Stimulated activated CD4-positive, alpha-beta T cell treated with anti-CD3 and anti-CD28 coated beads, Interleukin-15, amount 100 ng/mL, for 24 hours (primary cell): ENCODE results near the gene ARRDC1.

ENCODE experiments used
- DNase-seq: peaks from one replicate; pipeline ENCODE4 v3.0.0-alpha.2; 2020

The ARRDC1 gene

GRCh38 chr9:137642118-137642601 is 36.7 kb downstream of the ARRDC1 start:
- DNase-seq, result no peak

DNA sequence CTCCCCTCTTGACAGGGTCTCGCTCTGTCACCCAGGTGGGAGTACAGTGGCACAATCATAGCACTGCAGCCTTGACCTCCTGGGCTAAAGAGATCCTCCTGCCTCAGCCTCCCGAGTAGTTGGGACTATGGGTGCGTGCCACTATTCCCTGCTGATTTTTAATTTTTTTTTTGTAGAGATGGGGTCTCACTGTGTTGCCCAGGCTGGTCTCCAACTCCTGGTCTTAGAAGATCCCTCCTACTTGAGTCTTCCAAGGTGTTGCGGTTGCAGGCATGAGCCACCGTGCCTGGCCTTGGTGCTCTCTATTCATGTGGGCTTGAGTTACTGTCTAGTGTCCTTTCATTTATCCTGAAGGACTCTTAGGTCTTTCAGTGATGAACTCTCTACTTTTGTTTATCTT is 37.4 kb downstream of the ARRDC1 start:
- no peak for DNase-seq

- DNase-seq, result no peak
These were observed 38.4 kb downstream of the ARRDC1 start for GRCh38 chr9:137643921-137644320.

GRCh38 chr9:137645211-137645610 is 39.7 kb downstream of the ARRDC1 start:
- DNase-seq, result no peak

GRCh38 chr9:137646341-137646740 is 40.9 kb downstream of the ARRDC1 start:
- no peak for DNase-seq

GRCh38 chr9:137647096-137647714 is 41.7 kb downstream of the ARRDC1 start:
- no peak for DNase-seq

- no peak for DNase-seq
These were observed 42.9 kb downstream of the ARRDC1 start for GRCh38 chr9:137648396-137648795.

- DNase-seq, result no peak
These were observed 44.1 kb downstream of the ARRDC1 start for GRCh38 chr9:137649553-137649952.

DNA sequence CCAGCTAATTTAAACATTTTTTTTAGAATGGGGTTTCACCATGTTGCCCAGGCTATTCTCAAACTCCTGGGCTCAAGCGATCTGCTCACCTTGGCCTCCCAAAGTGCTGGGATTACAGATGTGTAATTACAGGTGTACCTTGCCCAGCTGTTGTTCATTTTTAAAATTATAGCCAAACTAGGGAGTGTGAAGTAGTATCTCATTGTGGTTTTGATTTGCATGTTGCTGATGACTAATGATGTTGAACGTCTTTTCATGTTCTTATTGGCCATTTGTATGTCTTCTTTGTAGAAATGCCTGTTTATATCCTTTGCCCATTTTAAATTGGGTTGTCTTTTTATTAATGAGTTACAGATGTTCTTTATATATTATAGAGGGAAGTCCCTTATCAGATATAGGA is 44.8 kb downstream of the ARRDC1 start:
- DNase-seq, result no peak

DNA sequence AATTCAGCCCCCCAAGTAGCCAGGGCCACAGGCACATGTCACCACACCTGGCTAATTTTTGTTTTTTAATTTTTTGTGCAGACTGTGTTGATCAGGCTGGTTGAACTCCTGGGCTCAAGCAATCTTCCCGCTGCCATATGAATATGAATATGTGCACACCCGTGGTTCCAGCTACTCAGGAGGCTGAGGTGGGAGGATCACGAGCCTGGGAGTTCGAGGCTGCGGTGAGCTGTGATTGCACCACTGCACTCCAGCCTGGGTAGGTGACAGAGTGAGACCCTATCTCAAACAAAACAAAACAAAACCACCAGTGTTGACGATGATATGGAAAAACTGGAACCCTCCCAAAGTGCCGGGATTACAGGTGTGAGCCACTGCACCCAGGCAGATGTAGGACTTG is 45.3 kb downstream of the ARRDC1 start:
- DNase-seq, result no peak

DNA sequence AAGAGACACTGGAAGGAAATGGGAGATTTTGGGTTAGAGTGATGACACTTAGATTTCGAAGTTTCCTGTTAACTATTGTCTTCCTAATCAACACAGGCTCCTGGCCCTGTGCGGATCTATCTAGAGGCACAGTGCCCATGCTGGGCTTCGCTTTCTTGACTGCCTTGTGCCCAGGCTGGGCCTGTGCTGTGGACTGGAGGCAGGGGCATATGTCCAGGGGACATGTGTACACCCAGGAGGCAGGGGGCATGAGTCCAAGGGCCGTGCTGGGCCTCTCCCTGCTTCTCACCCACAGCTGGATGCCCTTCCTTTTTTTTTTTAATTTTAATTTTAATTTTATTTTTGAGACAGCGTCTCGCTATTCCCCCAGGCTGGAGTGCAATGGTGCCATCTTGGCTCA is 50.9 kb downstream of the ARRDC1 start:
- no peak for DNase-seq

DNA sequence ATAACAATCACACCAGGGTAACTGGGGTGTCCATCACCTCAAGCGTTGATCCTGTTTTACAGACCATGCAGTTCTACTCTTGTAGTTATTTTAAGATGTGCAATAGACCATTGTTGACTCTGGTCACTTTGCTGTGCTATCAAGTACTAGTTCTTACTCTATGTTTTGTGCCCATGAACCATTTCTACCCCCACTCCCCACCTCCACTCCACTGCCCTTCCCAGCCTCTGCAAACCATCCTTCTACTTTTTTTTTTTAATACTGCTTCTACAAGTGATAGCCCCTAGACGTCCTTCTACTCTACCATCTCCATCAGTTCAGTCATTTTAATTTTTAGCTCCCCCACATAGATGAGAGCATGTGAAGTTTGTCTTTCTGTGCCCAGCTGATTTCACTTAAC is 52.1 kb downstream of the ARRDC1 start:
- DNase-seq, result no peak

GRCh38 chr9:137658781-137659180 is 53.3 kb downstream of the ARRDC1 start:
- no peak for DNase-seq

DNA sequence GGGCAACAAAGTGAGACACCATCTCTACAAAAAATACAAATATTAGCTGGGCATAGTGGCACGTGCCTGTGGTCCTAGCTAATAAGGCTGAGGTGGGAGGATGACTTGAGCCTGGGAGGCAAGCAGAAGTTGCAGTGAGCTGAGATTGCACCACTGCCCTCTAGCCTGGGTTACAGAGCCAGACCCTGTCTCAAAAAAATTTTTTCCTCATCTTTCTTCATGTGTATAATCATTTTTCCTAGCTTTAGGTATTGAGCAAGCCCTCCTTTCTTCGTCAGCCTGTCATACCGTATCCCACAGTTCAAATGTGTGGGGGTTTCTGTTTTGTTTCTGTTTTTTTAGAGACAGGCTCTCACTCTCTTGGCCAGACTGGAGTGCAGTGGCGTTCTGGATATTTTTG is 54.7 kb downstream of the ARRDC1 start:
- DNase-seq, result no peak

DNA sequence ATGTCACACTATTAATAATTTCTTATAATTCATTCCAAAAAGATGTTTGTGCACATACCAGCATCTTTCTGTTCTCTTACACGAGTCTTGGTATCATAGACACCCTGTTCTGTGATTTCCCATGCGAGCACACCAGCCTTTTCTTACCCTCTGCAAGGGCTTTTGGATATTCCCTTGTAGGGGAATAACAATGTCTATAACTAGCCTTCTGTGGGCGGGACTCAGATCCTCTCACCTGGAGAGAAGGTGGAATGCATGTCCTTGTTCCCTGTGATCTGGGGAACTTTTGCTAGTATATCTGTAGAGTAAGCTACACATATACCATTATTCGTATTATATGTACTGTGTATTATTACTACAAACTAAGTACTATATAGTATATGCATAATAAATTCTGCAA is 58.1 kb downstream of the ARRDC1 start:
- DNase-seq, result no peak

DNA sequence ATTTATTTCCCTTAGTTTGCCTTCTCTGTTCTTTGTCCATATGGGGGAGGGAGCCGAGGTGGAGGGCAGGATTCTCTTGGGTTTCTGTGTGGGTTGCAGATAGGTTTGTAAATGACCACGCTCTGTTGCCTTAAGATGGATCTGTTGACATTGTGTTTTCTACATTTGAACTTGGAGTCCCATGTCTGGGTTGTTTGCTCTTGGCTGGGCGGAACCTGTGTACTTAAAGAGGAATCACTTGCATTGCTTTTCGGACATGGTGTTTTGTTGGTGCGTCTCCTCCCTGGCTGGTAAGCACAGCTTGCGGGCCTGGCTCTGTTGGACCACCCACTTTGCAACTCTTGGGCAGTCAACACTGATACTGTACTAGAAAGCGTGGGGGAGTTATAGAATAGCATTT is 59.2 kb downstream of the ARRDC1 start:
- no peak for DNase-seq
